Left colon (tissue), 2 donors: ENCODE measurements around the gene MICAL3. TPM values are rescaled to one million over a fixed set of nuclear protein-coding genes. Genes with fewer than 3 reads are reported as not detected.
"Not testable (repeated sequence)": the region's sequence is repeated elsewhere in the genome, so short reads cannot be mapped to it uniquely, and the experiment has no call there.

ENCODE experiments used
- ATAC-seq: fragments of 200-7000 bp; cut with Tn5 transposase; one replicate; pipeline ENCODE4 v1.9.1; 2020; ENCODE audit warnings: mild to moderate bottlenecking, moderate library complexity
- DNase-seq, 2 donors: peaks; one replicate each; pipeline ENCODE4 v3.0.0-alpha.2; 2020
- intact Hi-C, 2 donors: fragments of 100-400 bp; cut with DNase I in 1 of 2; cut with micrococcal nuclease in 1 of 2; formaldehyde crosslinking; loops; one replicate each; pipeline versions ENCODE4 v1.11.2 to v1.14.0; 2022; cut with DNase I, micrococcal nuclease
- total RNA-seq, 2 donors: library from RNA; stranded (reverse); fragmentation: NEBNext Ultra II Directional; extraction: Animal tissue kit (Norgen Biotek cat#: 25700); gene quantifications; one replicate each; pipeline ENCODE4 v1.2.1, GENCODE V29; 2021
- donor health status: DM: no; HTN: no; CAD: no.
- donor health status: DM: yes; HTN: yes; CAD: no.

The MICAL3 gene
- total RNA-seq, 2 donors from 2014 or later = 93.6 to 114 TPM

DNA sequence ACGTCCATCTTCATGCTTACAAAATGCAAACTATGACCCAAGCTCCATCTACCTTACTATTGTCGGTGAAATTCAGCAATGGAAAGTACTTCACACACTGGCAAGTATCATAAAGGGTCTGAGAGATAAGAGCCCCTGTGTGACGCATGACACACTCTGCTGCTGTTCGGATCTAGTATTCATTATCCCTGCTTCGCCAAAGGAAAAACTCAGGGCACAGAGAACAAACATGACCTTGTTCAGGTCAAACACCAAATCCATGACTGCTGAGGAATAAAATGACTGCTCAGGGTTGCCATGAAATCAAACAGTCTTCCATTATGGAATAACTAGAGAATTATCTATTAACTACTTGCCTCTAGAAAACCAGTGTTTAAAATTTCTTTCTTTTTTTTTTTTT is 73.0 kb downstream of the MICAL3 start:
- no peak for ATAC-seq
- intact Hi-C loops = no loop called here
- DNase-seq = no peak

DNA sequence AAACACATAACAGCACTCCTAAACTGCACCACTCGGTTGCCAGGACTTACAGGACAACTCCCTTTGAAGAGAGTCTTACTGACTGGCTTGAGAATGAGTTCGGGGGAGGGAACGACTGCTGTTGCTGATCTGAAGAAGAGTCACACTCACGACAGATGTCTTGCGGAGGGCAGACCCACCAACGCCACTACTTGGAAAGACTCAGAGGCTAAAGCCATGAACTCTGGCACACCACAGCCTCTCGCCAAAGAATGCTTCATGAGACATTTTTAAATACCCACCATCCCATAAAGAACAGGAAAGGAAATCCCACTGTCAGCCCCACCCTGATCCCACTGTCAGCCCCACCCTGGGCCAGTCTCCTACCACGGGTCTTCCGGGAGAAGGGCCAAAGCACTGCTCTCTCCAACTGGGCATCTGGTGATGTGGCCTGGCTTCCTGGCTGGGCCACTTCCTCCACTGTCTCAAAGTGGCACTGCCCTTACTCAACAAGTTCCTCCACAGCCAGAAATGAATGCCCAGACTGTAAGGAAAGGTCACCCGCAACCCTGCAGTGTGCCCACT is 73.6 kb downstream of the MICAL3 start:
- ATAC-seq (peak; percentile 27), DNase-seq (peak in 1 of 2 donors; percentile 26)
- intact Hi-C loops = no loop called here

DNA sequence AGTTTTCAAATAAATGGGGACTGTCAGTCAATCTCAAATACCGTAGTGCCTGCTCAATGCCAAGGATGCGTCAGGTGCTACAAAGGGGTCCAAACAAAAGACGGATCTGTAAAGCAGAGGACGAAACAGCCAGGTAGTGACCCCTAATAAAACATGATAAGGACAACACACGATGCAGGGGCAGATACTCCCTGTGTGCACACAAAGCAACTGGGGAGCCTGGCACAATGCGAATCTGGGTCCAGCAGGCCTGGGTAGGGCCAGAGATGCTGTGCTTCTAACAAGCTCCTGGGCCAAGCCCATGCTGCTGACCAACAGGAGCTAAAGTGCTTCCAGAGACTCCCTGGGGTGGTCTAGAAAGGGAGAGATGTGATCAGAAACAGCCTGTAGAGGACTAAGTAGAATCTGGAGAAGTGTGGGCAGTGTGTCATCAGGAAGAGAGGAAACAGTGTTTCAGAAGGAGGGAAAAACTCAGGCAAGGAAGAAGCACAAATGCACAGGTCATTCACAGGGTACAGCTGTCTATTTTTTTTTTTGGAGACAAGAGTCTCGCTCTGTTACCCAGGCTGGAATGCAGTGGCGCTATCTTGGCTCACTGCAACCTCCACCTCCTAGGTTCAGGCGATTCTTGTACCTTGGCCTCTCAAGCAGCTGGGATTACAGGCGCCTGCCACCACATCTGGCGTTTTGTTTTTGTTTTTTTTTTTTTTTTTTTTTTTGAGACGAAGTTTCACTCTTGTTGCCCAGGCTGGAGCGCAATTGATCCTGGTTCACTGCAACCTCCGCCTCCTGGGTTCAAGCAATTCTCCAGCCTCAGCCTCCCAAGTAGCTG is 74.5 kb downstream of the MICAL3 start:
- DNase-seq (no peak), ATAC-seq (no peak)

DNA sequence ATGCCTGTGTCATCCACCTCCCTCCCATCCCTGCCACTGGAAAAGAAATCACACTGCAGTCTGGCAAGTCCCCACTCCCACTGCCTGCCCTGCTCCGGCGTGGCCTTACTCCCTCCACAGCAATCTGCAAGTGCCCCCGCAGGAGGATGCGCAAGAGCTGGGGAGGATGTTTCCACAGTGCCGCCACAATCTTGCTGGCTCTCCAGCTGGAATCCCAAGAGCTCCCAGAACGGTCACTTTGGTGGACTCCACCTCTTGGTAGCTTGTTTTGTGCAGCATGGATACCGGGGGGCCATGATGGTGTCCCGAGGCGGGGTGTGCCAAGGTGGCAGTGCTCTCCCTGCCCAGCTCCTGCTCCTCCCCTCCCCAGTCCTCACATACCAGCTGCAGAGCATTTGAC is 76.3 kb downstream of the MICAL3 start:
- DNase-seq (no peak), ATAC-seq (no peak)
- intact Hi-C loops = no loop called here

More for the DNA sequence above, 74.5 kb downstream of the MICAL3 start:
- intact Hi-C loops = no loop called here

DNA sequence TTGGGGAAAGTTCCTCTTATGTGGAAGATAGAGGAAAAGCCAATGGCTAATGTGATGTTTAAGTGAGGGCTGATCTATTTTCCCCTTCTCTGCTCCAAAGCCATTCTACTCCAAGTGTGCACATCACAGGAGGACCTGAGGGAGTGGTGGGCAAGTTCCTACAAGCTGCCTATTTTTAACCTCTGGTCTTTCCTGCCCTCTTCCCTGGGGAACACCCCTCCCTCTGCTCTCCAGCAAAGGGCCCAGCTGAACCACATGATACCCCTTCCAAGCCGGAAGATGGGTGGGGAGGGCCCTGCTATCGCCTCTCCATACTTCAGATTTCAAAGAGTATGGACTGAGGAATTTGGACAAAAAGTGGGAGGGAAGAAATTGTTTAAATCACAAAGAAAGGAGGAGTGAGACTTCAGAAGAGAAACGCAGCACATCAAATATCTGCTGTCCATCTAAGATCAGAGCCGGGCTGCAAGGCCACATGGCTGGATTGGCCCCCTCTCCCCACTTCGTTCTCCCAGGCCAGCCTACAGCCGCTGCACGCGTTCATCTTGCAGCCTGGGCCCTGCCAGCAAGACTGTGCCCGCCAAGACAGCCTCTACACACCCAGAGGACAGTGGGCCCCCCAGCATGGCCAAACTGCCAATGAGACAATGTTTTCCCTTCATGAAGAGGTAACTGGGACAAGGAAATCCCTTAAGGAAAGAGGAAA is 77.5 kb downstream of the MICAL3 start:
- no peak for ATAC-seq
- intact Hi-C loops = no loop called here
- no peak for DNase-seq

DNA sequence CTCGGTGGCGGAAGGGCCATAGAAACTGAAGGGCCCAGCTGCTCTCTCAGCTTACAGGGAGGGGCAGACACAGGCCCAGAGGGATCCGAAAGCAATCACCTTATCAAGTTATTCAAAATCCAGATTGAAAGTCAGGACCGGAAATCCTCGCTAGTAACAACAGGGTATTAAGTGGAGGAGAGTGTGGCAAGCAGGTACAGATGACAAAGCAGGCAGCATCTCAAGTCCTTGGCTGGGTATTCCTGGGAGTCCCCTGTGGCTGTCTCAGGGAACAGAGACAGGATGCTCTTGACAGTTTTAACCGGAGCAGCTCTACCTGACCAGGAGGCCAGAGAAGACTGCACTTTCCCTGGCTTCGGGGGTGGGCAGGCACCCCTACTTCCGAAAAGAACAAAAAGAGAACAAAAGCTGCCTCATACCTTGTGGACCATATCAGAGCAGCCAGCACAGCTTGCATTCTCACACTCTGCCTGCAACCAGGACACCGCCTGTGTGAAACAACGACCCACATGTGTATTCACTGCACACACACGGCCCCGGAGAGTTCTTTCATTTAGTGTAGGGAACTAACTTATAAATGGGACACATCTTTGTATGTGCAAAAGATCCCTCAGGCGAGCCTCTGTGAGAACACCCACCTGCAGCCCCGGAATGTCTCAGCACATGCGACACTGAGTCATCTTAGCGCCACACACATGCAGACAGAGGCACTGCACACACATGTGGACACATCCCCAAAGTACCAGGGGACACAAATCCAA is 78.3 kb downstream of the MICAL3 start:
- intact Hi-C loops = no loop called here
- ATAC-seq (no peak), DNase-seq (no peak)

DNA sequence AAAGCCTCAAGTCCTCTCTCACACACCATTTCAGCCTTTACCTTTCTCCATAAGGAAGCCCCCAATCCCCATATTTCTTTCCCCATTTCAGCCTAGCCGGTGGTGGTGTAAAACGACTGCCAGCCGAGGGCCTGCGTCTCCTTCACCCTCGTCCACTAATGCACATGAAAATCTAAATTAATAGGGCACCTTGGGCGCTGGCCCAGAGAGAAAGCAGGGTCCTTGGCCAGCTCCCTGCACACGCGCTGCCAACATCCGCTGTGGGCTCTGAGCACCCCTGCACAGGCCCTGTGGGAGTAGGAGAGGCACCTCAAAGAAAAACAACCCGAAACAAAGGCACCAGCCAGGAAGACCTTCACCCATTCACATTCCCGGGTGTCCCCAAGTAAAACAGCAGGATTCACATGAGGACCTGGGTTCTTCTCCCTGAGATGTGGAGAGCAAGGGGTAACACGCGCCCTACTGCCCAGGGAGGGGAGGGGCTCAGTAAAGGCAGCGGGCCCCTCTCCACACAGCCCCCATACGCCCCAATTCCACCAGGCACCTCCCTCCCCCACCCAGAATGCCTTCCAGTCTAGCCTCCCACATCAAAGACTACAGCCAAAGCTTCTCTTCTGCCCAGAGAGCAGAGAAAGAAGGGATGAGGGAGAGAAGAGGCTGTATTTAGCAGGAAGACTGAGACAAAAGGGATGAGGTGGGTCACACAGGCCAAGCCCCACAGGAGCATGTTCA is 79.0 kb downstream of the MICAL3 start:
- no peak for DNase-seq
- ATAC-seq = no peak
- intact Hi-C loops = no loop called here

DNA sequence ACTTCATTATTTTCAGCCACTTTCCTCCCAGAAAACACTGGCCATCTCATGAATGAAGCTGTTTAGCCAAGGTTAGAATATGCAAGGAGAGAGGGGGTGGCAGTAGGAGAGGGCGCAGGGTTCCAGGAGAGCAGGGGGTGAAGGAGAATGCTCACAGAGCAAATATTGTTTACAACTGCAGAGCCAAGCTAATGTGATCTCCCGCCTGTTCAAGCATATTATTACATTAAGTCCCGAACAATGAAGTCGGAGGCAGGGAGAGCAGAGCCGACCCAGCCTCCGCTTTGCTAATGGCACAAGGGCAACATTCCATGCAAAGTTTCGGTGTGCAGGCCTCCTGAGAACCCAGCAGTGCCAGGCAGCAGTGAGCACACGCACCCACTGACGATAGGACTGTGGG is 80.1 kb downstream of the MICAL3 start:
- intact Hi-C loops = no loop called here
- DNase-seq = no peak
- no peak for ATAC-seq

DNA sequence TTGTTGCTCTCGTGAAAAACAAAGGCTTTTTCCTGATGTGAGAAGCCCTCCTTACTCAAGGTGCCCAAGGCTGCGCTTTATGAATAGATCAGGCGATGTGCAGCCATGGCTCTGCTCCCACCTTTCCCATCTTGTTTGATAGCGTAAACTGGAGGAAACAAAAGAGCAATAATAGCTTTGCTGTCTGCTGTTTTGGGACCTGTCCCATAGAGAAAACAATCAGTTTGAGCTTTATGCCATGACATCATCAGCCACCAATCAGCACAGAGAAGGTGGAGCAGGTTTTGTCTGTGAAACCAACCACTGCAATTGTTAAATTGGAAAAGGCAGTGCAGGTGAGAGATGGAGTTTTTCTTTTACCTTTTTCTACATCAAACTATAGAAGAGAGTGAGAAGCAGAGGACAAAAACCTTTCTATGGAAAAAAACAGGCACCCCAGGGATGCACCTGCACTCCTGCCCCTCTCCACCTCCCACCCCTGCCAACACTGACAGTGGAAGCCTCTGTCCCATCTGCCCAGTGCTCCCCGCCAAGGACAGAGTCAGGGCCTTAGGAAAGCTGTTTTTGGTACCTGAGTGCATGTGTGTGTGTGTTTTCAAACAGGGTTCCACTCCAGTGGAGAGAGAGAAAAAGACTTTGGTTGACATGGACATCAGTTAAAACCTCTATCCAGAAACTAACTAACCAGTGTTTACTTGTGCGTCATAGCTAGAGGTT is 80.7 kb downstream of the MICAL3 start:
- intact Hi-C loops = no loop called here
- peak; percentile 79 for ATAC-seq
- no peak for DNase-seq

DNA sequence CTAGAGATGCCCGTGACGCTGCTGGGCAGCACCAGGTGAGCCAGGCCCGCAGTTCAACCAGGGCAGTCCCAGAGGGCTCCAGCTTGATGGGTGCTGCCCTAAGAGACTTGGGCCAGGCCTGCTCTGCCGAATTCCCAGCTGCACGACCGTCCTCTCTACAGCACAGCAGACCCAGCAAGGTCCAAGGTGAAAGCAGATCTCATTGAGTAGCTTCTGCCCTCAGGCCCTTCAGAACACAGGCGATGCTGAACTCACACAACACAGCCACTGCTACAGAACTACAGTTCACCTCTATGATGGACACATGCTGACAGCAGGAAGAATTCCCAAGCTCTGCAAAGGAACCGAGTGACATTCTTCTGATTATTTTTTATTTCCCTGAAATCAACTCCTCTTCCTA is 81.6 kb downstream of the MICAL3 start:
- intact Hi-C loops = no loop called here

DNA sequence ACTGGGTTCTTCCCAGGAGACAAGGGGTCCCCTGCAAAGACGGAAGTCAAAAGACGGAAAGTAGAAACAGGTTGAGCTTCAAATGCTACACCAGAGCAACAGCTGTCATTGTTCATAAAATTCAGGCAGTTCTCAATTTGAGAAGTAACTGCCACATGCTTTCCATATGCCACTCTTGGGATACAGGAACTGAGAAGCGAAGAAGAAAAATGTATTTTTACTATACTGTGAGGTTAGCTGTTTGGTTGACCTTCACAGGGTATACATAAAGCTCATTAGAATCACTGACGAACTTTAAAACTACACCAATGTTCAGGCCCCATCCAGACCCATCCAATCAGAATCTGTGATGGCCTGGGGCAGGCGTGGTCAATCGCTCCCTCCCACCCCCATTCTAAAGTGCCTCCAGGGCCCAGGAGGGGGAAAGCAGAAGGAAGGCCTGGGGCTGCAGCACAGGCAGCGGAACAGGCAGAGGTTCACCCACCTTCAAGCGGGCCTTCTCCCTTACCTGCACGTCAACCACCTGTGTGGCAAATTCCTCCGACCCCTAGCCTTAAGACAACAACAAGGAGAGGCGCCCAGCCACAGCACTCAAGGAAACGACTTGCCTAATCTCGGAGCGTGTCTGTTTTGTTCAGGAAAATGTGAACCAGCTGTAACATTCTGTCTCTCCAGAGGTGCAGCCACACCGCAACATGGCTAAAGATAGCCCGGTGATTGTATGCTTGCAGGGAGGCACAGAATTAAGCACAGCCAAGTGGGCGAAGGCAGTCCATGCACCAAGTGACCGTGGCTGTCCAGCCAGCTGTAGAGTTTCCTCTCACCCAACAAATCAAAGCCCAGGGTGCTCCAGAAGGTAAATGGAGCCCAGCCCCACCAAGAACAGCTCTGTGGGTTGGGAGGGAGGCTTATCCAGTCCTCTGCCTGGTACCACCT is 82.6 kb downstream of the MICAL3 start:
- no peak for ATAC-seq
- DNase-seq = peak in 1 of 2 donors; percentile 14

More for the DNA sequence above, 81.6 kb downstream of the MICAL3 start:
- DNase-seq (no peak), ATAC-seq (no peak)

DNA sequence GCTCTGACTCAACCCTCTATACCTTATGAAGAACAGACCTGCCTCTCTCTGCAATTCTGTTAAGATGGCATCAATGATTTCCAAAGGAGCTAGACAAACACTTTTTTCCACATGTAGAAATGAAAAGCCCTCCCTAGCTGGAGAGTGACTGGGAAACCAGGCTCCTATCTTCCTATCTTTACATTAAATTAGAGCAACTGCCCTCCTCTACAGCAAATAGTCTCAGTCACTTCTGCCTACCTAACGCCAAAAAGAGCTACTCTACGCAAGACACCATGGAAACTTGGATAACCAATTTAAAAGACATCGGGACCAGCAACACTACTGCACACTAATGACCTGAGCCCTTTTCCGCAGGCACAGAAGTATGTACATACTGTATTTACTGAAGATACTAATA is 84.8 kb downstream of the MICAL3 start:
- intact Hi-C loops = no loop called here
- DNase-seq = peak in 1 of 2 donors; percentile 1
- ATAC-seq = no peak

More for the DNA sequence above, 82.6 kb downstream of the MICAL3 start:
- intact Hi-C loops = no loop called here

DNA sequence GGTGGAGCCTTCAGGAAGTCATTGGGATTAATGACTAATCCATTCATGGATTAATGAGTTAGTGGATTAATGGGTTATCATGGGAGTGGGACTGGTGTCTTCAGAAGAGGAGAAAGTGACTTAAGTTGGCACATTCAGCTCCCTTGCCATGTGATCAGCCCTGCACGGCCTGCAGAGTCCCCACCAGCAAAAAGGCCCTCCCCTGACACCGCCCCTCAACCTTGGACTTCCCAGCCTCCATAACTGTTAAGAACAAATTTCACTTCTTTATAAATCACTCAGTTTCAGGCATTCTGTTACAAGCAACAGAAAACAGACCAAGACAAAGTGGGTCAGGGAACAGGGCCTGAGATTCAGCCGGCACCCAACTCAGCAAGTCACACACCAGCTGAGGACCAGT is 85.3 kb downstream of the MICAL3 start:
- ATAC-seq = no peak
- intact Hi-C loops = no loop called here
- DNase-seq = peak in 1 of 2 donors; percentile 21

DNA sequence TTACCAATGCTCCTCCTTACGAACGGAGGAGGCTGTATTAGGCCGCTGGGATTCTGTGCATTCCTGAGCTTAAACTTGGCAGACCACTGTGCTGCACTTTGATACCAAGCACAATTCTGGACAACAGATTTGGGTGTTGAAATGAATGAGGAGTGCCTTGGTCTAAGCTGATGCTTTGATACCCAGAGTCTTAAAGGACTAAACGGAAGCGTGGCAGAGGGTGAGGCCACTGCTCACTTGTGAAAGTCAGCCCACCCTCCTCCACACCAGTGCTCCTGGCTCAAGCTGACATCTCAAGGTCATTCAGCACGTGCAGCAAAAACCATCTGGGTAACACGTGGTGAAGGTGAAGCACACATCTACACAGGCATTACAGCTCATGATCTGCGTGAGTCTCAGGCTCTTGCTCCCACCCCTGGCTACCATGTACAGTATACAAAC is 85.9 kb downstream of the MICAL3 start:
- DNase-seq = peak in 1 of 2 donors; percentile 11
- intact Hi-C loops = no loop called here
- ATAC-seq = no peak

DNA sequence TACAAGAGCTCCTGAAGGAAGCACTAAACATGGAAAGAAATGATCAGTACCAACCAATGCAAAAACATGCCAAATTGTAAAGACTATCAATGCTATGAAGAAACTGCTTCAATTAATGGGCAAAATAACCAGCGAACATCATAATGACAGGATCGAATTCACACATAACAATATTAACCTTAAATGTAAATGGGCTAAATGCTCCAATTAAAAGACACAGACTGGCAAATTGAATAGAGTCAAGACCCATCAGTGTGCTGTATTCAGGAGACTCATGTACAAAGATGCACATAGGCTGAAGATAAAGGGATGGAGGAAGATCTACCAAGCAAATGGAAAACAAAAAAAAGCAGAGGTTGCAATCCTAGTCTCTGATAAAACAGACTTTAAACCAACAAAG is 91.9 kb downstream of the MICAL3 start:
- intact Hi-C loops = not testable (repeated sequence)

DNA sequence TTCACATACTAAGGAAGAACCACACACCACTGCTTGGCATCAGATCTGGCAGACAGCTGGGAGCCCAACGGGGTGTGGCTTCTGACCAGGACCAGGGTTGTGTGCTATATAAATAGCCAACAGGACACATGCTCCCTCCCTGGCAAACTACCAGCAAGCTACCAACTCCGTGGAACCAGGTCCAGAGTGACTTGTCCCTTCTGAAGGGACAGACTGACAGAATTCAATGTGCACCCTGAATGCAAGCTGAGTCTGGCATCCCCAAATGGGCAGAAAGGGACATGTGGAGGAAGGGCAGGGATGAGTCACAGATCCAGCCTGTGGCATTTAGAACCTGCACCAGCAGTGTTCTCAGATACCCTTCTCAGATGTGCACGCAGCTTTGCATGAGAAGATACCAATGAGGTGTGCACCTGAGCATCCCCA is 92.9 kb downstream of the MICAL3 start:
- peak; percentile 92 for ATAC-seq
- DNase-seq = peak; percentile 60 to 64
- intact Hi-C loops = no loop called here

More for the DNA sequence above, 91.9 kb downstream of the MICAL3 start:
- not testable (repeated sequence) for ATAC-seq, DNase-seq
